HuH-7.5 (cell line): Measurements from ENCODE around the gene HAUS7.
A peak's percentile ranks its signal among the peaks of the same experiment; 100 is the strongest.

ENCODE experiments used
- DNase-seq: peaks from one replicate; pipeline ENCODE4 v3.0.0; 2011; ENCODE audit warnings: low spot score

Gene HAUS7

DNA sequence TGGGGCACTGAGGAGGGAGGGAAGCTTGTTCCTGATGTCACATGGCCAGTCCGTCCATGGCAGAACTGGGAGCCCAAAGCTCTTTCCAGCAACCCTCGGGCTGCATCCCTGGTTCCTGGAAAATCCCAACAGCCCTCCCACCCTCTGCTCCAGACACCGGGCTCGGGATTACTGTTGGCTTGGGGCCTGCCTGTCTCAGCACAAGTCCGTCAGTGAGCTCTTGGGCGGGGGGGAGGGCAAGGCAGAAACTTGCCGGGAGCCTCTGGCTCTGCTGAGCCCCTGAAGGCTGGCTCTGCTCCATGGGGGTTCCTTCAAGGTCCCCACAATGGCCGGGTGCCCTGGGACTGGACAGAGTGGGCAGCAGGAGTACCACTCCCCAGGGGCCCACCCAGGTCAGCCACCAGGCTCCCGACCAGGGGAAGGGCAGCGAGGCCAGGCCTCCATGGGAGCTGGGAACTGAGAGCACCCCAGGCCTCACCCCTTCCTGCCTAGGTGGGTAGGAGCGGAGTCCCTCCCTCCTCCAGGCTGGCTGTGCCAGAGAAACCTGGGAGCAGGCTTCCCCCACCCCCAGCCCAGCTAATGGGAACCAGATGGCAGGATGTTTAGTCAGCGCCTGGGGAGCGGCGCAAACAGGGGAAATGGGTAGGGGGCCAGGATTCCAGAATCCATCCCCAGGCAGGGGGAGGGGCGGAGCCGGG lies 6.4 kb upstream of the HAUS7 start:
- no peak for DNase-seq

DNA sequence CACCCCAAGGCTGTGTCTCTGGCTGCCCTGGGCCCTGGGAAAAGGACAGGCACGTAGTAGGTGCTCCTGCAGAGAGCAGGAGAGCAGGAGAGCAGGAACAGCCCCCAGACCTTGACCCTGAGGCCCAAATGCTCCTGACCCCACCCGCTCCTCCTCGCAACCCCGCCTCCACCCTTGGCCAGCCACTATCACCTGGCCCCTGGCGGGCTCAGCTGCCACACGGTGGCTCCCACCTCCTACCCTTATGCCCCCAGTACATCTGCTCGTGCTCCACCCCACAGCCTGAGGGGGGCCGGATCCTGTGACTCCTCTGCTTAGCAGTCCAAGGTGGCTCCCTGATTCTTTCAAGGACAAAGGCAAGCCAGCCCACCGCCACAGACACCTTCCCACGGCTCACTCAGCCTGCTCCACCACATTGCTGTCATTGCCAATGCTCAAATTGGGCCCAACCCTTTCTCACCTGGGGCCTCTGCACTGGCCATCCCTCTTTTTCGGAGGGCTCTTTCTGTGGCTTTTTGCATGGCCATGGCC lies 5.4 kb upstream of the HAUS7 start:
- no peak for DNase-seq

DNA sequence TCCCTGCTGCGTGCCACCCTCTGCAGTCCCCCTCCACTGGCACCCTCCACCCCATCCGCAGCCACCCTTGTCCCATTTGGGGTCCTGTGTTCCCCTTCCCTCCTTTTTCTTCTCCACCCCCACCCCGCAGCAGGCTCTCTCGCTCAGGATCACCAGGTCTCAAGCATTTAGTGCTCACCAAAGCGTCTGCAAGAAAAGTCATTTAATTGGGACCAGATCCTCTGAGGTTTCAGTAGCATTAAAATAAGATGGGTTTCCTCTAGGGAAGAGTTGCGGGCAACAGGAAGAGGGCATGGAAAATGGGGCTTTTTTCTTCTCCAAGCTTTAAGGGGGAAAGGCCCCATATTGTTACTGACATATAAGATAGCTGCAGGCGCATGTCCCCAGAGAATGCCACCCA lies 4.9 kb upstream of the HAUS7 start:
- DNase-seq = no peak

DNA sequence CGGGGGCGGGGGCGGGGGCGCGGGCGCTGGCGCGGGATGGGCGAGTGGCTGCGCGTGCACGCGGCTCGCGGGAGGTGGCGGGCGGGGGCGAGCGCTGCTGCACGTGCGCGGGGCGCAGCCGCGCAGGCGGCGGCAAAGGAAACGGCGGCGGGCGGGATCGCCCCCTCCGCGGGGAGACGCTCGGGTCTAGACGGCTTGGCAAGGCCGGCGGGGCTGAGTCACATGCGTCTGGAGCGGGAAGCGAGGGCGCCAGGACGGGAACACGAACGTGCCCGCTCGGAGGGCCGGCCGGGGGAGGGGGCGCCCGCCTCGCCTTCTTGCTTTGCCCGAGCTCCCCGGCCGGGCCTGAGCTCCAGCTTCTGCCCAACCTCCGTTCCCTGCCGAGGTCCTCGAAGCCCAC lies 4.3 kb upstream of the HAUS7 start:
- no peak for DNase-seq

DNA sequence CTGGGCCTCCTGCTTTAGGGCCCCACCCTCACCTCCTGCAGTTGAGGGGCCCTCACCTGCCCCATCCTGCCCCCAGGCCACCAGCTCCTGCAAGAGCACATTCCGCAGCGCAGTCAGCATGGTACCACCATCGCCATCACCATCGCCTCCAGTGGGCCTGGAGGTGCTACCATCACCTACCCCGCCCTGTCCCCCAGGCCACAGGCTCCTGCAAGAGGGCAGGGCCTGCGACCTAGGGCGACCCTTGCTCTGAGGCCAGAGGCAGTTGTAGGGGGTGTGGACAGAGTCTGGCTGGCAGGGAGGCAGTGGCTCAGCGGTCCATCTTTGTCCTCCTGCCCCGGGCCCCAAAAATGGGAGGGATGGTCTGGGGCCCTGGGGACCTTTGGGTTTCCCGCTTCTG lies 3.9 kb upstream of the HAUS7 start:
- DNase-seq = no peak

DNA sequence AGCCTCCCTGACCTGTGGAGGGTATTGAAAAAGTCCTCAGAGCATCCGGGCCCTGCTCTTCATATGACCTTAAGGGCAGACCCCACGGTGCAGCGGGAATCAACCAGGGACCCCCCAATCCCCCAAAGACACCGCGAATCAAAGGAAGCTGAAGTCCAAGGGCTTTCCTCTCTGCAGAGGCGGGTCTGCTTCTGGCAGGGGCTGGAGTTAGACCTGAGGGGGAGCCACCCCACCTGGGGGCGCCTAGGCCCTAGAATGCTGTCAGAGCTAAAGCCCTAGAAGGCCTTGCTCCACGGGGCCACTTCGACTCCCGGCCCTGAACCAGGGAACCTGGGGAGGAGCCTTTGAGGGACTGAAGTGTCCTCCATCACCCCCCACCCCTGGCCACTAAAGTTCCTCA lies 2.8 kb upstream of the HAUS7 start:
- DNase-seq = no peak

DNA sequence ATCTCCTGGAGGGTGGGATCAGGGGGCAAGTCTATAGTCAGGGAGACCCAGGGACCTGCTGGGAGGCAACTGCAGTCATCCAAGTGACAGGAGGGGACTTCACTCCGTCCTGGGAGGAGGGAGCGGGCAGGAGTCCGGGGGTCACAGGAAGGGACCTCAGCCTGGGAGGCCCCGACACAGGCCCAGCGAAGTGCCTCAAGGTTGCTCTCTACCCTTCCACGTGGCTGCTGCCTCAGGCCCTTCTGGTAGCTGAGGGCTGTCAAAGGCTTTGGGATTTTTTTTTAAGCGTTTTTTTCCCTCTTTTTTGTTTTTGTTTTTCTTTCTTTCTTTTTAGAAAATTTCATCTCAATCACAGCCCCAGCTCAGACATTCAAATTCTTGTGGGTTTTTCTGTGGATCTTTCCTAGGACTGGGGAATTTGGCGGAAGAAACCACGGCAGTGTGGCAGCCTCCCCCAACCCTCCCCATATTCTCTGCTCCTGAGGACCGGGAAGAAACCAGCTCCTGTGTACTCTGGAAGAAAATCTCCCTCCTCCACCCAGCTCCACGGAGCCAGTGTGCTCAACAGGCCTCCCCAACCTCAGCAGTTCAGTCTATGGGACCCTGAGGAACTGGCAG lies 1.4 kb upstream of the HAUS7 start:
- DNase-seq = no peak

DNA sequence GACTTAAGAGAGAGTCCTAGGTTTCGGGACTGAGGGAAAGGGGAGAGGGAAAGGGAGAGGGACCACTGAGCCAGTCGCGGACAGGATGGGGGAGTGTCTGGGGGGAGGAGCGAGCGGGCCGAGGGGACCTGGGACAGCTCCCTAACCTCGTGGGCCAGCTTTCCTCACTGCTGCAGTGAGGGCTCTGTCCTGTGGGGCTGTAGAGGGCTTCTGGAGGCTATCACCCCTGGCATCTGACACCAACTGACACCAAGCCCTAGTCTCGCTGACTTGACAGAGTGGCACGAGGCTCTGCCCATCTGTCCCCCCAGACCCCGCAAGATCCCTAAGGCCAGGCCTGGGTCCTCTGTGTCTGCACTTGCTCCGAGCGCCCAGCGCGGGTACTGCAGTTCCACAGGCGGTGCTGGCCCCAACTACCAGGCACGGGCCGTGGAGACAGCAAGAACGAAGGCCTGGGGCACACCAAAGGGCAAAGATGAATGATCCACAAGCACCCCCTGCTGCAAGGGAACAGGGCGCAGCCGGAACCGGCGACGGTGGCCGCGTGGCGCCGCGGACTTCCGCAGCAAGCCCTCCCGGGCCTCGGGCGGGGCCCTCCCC lies 465 bp downstream of the HAUS7 start:
- DNase-seq = peak; percentile 52

DNA sequence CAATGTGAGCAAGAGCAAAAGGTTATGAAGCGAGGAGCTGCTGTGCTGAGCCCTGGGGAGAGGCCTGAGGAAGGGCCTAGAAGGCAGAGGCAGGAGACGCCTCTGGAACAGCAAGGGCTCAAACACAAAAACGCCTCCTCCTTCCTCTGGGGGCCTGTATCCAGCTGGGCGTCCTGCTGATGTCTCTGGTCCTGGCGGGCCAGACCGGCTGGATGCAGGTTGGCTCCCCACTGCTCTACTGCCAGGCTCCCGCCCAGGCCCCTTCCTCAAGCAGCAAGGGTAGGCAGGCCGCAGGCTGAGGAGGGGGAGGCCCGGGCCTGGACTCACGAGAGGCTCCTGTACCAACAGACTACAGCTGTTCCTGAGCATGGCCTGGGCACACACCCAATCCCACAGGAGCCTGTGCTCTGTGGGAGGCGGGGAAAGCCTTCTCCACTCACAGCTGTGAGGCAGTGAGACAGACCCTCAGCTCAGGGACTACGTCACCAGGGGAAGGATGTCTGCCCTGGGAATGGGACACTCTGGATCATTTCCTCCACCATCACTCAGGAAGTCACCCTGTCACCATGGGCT lies 2.3 kb downstream of the HAUS7 start:
- no peak for DNase-seq

DNA sequence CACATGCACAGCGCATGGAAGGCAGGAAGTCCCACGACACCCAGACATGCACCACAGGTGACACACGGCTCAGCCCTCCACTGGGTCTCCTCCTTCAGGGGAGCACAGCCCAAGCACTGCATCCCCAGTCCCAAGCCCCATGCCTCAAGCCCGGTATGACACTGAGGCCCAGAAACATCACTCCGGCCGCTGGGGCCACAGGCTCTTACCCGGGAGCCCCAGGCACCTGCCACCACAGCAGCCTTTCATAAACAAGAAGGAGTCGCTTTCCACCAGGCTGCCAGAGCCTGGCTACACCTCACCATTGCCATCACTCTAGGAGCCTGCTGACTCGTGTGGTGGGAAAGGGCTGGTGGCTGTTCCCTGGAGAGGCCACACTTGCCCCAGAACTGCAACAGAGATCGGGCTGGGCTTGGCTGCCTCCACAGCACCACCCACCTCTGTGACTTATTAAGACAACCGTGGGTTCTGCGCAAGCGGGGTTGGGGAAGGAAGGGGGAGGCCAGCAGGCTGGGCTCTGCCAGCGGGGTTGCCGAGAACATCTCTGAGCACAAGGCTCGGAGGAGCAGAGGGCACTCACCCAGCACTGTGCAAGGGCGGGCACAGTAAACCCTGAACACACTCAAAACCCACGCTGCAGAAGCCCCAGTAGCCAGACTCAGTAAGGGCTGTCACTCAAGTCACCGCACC lies 4.5 kb downstream of the HAUS7 start:
- DNase-seq = no peak

DNA sequence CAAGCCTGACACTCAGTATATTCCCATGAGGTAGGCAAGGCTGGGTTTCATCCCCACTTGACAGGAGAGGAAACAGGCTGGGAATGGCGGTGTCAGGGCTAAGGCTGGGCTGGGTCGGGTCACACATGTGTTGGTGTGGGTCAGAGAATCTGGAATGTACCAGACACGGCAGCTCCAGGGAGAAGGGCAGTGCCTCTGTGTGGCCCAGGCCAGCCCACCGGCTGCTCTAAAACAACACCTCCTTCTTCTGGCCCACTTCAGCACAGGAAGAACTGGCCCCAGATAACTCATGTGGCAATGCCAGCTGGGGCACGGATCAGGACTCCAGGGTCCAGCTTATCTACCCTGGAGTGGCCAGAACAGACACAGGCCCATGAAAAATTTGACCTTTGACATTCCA lies 6.3 kb downstream of the HAUS7 start:
- no peak for DNase-seq

DNA sequence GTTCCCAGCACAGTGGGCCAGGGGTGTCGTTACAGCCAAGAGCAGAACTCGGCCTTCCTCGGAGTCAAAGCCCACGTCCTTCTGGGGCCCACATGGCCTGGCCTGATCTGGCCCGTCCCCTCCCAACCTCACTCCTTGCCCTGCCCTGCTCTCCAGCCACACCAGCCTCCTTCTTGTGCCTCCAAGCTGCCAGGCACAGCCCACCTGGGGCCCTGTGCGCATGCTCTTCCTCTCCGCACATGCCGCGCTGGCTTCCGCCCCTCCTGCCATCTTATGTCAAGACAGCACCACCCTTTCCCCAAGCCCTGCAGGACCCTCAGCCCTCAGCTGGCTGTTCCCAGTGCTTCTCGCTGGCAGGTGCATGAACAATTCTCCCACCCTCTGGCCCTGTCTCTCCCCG lies 6.8 kb downstream of the HAUS7 start:
- DNase-seq = no peak

DNA sequence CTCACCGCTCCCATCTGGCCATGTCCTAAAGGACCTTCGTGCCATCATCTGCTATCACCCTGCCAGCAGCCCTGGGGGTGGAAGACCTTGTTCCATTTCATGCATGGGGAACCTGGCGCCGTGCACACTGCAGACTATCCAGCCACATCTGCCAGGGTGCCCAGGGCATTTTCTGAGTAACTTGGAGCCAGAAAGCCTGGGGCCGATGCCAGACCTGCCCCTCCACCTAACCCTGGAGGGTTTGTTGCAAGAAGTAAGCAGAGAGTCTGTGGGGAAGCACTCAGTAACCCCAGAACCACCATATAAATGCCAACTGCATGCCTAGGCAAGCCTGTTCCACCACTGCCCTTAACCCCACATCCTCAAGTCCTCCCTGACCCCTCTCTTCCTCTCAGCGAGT lies 7.3 kb downstream of the HAUS7 start:
- no peak for DNase-seq

DNA sequence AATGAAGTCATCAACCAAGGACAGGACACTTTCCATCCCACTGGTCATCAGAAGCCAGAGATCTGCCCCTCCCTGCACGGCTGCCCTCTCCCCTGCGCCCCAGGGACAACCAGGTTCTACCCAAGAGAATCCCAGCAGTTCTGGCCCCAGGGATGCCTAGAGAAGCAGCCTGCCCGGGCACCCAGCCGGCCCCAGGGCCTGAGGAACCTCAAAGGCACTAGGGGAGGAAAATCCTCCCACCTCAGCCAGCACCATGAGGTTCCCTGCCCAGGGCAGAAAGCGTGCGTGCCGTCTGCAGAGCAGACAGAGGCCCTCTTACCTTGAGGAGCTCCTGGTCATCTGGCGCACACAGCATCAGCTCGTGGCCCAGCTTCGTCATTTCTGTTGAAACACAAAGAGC lies 8.1 kb downstream of the HAUS7 start:
- no peak for DNase-seq

DNA sequence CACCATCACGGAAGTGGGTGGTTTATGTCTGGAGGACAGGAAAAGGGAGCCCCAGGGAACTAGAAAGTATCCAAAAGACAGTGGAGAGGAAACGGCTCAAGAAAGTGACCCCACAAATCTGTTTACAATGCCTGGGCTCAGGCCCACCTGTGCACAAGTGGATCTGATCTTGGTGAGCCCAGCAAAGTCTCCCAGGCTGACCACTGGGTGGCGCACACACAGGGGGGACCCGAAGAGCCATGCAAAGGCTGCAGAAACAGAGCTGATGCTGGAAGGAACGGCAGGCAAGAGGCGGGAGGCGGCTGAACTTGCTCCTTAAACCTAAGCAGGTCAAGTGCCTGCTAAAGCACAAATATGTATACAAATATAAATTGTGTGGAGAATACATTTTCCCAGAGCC lies 9.6 kb downstream of the HAUS7 start:
- peak; percentile 59 for DNase-seq

DNA sequence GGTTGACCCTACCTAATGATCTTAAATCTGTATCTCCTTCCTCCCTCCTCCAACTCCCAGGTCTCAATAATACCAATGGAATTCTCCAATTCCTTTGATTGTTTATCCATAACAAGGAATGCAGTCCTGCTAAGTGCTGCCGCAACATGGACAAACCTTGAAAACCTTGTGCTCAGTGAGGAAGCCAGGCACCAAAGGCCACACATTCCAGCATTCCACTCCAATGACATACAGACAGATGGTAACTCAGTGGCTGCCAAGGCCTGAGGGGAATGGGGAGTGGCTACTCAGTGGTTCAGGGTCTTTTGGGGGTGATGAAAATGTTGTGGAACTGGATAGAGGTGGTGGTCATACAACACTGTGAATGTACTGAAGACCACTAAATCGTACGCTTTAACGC lies 10.4 kb downstream of the HAUS7 start:
- DNase-seq = no peak

DNA sequence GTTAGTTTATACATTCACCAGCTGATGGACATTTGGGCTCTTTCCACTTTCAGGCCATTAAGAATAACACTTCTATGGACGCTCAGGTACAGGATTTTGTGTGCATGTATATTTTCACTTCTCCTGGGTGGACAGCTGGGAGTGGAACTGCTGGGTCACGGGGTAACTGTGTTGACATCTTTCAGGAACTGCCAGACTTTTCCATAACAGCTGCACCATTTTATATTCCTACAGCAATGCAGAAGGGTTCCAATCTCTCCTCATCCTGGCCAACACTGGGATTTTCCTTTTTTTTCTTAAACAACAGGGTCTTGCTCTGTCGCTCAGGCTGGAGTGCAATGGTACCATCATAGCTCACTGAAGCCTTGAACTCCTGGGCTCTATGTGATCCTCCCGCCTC lies 11.9 kb downstream of the HAUS7 start:
- no peak for DNase-seq

DNA sequence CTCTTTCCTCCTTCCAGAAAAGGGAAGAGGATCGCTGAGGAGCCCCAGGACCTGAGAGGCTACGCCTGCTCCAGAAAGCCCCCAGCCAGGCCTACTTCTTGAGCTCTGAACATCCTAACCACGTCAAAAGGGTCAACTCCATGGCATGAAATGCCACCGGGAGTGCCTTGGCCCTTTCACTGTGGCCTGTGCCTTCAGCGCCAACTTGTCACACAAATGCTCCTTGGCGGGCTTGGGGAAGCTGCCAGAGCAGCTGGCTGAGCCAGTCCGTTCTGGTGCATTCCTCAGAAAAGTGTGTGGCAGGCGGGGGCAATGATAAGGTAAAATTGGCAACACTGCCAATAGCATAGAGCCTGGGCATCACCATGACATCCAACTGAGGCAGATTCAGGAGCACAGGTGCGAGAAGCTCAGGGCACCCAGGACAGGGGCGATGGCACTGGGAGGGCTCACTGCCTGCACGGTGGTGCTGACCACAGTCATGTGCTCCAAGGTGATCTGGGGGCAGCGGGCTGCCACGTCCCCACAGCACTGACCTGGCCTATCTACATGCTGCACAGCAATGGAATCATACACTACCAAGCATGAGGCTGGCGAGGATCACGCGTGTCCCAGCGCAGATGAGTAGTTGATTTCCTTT lies 12.4 kb downstream of the HAUS7 start:
- DNase-seq = no peak

DNA sequence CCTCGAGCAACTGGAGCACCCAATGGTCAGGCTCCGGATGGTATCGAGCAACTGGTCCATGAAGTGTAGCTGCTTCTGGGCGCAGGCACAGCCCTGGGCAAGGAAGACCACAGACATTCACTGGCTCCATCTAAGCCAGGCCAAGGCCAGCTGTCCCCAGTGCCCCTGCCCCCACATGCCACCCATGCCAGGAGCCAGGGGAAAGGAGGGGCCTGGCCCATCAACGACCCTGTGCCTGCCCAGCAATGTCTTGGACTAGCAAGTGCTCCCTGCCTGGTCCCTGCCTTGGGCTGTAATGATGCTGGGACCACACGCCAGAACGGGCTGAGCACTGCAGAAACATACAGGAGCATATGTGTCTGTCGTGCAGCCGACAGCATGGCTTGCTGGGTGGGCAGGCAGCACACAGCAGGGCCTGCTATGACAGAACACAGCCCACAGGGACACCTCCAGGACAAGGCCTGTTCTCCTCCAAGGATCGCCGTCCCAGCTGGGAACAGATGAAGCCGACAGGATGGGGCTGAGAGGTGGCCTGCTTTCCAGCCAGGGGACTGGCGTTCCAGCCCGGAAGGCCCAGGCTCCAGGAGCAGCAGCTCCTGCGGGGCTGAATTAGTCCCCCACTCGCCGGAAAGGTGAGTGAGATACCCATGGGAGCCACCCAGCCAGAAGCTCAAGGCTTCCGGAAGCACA lies 13.1 kb downstream of the HAUS7 start:
- DNase-seq = no peak

DNA sequence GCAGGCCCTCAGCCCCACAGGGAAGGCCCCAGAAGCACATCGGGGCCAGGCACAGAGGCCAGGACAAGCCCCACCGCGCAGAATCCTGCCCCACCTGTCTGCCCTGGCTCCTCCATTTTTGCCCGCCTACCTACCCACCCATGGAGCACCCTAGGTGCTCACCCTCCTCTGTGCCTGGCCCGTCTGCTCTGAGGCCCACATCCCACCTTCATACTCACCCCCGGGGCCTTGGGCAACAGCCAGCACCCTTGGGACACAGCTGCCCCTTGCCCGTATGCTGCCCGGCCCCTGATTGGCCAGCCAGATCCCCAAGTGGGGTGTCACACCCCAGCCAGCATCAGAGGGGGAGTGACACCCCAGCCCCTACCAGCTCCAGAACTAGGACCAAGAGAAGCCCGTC lies 13.7 kb downstream of the HAUS7 start:
- DNase-seq = no peak

DNA sequence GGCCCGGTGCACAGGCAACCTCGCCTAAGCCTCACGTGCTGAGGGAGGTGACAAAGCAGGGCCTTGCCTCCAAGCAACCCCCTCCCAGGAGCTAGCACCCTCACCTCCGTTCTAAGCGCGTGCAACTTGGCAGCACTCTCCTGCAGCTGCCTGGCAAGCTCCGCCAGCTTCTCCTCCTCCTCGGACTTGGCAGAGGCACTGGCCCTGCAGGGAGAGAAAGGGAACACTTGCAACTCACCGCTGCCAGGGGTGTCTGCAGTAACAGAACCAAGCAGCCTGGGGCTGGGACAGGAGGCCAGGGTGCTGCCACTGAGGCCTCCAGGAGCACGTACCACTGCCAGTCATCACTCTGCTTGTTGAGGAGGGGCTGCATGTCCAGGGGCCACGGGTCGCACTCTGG lies 14.2 kb downstream of the HAUS7 start:
- DNase-seq = no peak

DNA sequence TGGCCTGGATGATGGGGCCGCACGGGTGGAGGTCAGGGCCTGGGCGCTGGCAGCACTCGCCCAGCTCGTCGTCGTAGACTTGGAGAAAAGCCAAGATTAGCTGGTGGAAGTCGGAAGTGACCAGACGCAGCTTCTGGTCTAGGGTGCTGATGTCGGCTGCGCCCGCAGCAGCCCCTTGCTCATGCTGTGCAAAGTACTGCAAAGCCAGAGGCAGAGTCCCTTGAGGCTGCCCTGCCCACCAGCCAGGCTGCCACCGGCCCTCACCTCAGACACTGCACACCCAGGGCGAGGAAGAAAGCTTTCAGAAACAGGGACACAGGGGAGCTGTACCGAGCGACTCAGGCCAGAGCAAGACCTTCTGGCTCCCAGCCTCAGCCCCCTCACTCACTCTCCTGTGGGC lies 14.8 kb downstream of the HAUS7 start:
- DNase-seq = no peak
